T-helper 1 cell treated with Interleukin-12 subunit alpha and Interleukin-12 subunit beta and Interleukin-4 antibody, amounts not matched to agents 30 μg/mL and 1 μg/mL, for 36 hours (primary cell): ENCODE results near the gene ODF4.
"Not testable (repeated sequence)": the region's sequence is repeated elsewhere in the genome, so short reads cannot be mapped to it uniquely, and the experiment has no call there.

ENCODE experiments used
- H3K27ac Mint-ChIP-seq: one replicate; pipeline ENCODE4 v1.8.0; 2021; ENCODE audit warnings: mild to moderate bottlenecking, mixed read lengths
- H3K27me3 Mint-ChIP-seq: one replicate; pipeline ENCODE4 v1.8.0; 2021; ENCODE audit warnings: low read depth, mixed read lengths
- H3K36me3 Mint-ChIP-seq: one replicate; pipeline ENCODE4 v1.8.0; 2021; ENCODE audit warnings: low read depth, mixed read lengths
- H3K4me1 Mint-ChIP-seq: one replicate; pipeline ENCODE4 v1.8.0; 2021; ENCODE audit warnings: low read depth, mixed read lengths
- H3K4me3 Mint-ChIP-seq: one replicate; pipeline ENCODE4 v1.8.0; 2021; ENCODE audit warnings: mild to moderate bottlenecking, moderate library complexity, mixed read lengths
- H3K9me3 Mint-ChIP-seq: one replicate; pipeline ENCODE4 v1.8.0; 2021; ENCODE audit warnings: mixed read lengths

Gene ODF4

GRCh38 chr17:8345052-8345690 lies 5.5 kb downstream of the ODF4 start:
- Mint-ChIP-seq H3K27ac (no peak overlapping the region), H3K36me3 (no peaks in the 10 kb centered on the region), H3K4me1 (no peaks in the 10 kb centered on the region), H3K9me3 (no peaks in the 10 kb centered on the region), H3K27me3 (peaks cover 20% of the 10 kb centered on the region), H3K4me3 (no peak overlapping the region)

GRCh38 chr17:8345951-8346665 lies 6.5 kb downstream of the ODF4 start:
- Mint-ChIP-seq H3K4me3 (no peak overlapping the region), H3K27me3 (peaks cover 20% of the 10 kb centered on the region), H3K4me1 (no peaks in the 10 kb centered on the region), H3K27ac (no peak overlapping the region), H3K9me3 (no peaks in the 10 kb centered on the region), H3K36me3 (no peaks in the 10 kb centered on the region)

GRCh38 chr17:8347001-8347400 lies 7.4 kb downstream of the ODF4 start:
- H3K4me1 Mint-ChIP-seq, H3K36me3 Mint-ChIP-seq, H3K9me3 Mint-ChIP-seq, H3K27ac Mint-ChIP-seq, H3K4me3 Mint-ChIP-seq: not testable (repeated sequence)
- H3K27me3 Mint-ChIP-seq, result peaks cover 20% of the 10 kb centered on the region

- Mint-ChIP-seq H3K4me3 (no peak overlapping the region), H3K36me3 (no peaks in the 10 kb centered on the region), H3K4me1 (no peaks in the 10 kb centered on the region), H3K27me3 (peaks cover 19% of the 10 kb centered on the region), H3K9me3 (no peaks in the 10 kb centered on the region), H3K27ac (no peak overlapping the region)
Observed at GRCh38 chr17:8350339-8350738, 10.7 kb downstream of the ODF4 start.

GRCh38 chr17:8353736-8354135 lies 14.1 kb downstream of the ODF4 start:
- Mint-ChIP-seq H3K27me3 (no peaks in the 10 kb centered on the region), H3K36me3 (no peaks in the 10 kb centered on the region), H3K4me3 (no peak overlapping the region), H3K9me3 (no peaks in the 10 kb centered on the region), H3K4me1 (no peaks in the 10 kb centered on the region), H3K27ac (no peak overlapping the region)

GRCh38 chr17:8354236-8354635 lies 14.6 kb downstream of the ODF4 start:
- Mint-ChIP-seq H3K9me3 (no peaks in the 10 kb centered on the region), H3K4me3 (no peak overlapping the region), H3K4me1 (no peaks in the 10 kb centered on the region), H3K27me3 (no peaks in the 10 kb centered on the region), H3K27ac (no peak overlapping the region), H3K36me3 (no peaks in the 10 kb centered on the region)

GRCh38 chr17:8357910-8358309 lies 18.3 kb downstream of the ODF4 start:
- no peaks in the 10 kb centered on the region for H3K9me3 Mint-ChIP-seq
- H3K36me3 Mint-ChIP-seq, result no peaks in the 10 kb centered on the region
- peaks cover 3% of the 10 kb centered on the region for H3K4me1 Mint-ChIP-seq
- H3K27ac Mint-ChIP-seq, result no peak overlapping the region
- no peaks in the 10 kb centered on the region for H3K27me3 Mint-ChIP-seq
- no peak overlapping the region for H3K4me3 Mint-ChIP-seq

GRCh38 chr17:8359769-8360168 lies 20.1 kb downstream of the ODF4 start:
- Mint-ChIP-seq H3K27ac (no peak overlapping the region), H3K36me3 (no peaks in the 10 kb centered on the region), H3K9me3 (no peaks in the 10 kb centered on the region), H3K4me3 (no peak overlapping the region), H3K27me3 (no peaks in the 10 kb centered on the region), H3K4me1 (peaks cover 3% of the 10 kb centered on the region)

- Mint-ChIP-seq H3K9me3 (no peaks in the 10 kb centered on the region), H3K27ac (no peak overlapping the region), H3K27me3 (no peaks in the 10 kb centered on the region), H3K4me3 (no peak overlapping the region), H3K4me1 (peaks cover 3% of the 10 kb centered on the region), H3K36me3 (no peaks in the 10 kb centered on the region)
Observed at GRCh38 chr17:8360260-8360659, 20.6 kb downstream of the ODF4 start.

GRCh38 chr17:8360751-8361150 lies 21.1 kb downstream of the ODF4 start:
- peaks cover 3% of the 10 kb centered on the region for H3K4me1 Mint-ChIP-seq
- no peaks in the 10 kb centered on the region for H3K36me3 Mint-ChIP-seq
- no peaks in the 10 kb centered on the region for H3K27me3 Mint-ChIP-seq
- H3K4me3 Mint-ChIP-seq, result no peak overlapping the region
- H3K27ac Mint-ChIP-seq, result no peak overlapping the region
- H3K9me3 Mint-ChIP-seq, result no peaks in the 10 kb centered on the region

- H3K27ac Mint-ChIP-seq, result no peak overlapping the region
- no peak overlapping the region for H3K4me3 Mint-ChIP-seq
- peaks cover 4% of the 10 kb centered on the region for H3K4me1 Mint-ChIP-seq
- no peaks in the 10 kb centered on the region for H3K9me3 Mint-ChIP-seq
- no peaks in the 10 kb centered on the region for H3K27me3 Mint-ChIP-seq
- H3K36me3 Mint-ChIP-seq, result peaks cover 1% of the 10 kb centered on the region
Observed at GRCh38 chr17:8362651-8363332, 23.2 kb downstream of the ODF4 start.

- Mint-ChIP-seq H3K4me1 (peaks cover 4% of the 10 kb centered on the region), H3K4me3 (no peak overlapping the region), H3K9me3 (no peaks in the 10 kb centered on the region), H3K27me3 (no peaks in the 10 kb centered on the region), H3K27ac (no peak overlapping the region), H3K36me3 (peaks cover 14% of the 10 kb centered on the region)
Observed at GRCh38 chr17:8365143-8365542, 25.5 kb downstream of the ODF4 start.

- peaks cover 1% of the 10 kb centered on the region for H3K4me1 Mint-ChIP-seq
- H3K36me3 Mint-ChIP-seq, result peaks cover 16% of the 10 kb centered on the region
- no peaks in the 10 kb centered on the region for H3K27me3 Mint-ChIP-seq
- no peaks in the 10 kb centered on the region for H3K9me3 Mint-ChIP-seq
- H3K27ac Mint-ChIP-seq, result no peak overlapping the region
- H3K4me3 Mint-ChIP-seq, result no peak overlapping the region
Observed at GRCh38 chr17:8366231-8366630, 26.6 kb downstream of the ODF4 start.

GRCh38 chr17:8368193-8368592 lies 28.6 kb downstream of the ODF4 start:
- H3K27me3 Mint-ChIP-seq, result no peaks in the 10 kb centered on the region
- H3K36me3 Mint-ChIP-seq, result peaks cover 16% of the 10 kb centered on the region
- no peaks in the 10 kb centered on the region for H3K9me3 Mint-ChIP-seq
- no peak overlapping the region for H3K4me3 Mint-ChIP-seq
- H3K27ac Mint-ChIP-seq, result no peak overlapping the region
- peaks cover 1% of the 10 kb centered on the region for H3K4me1 Mint-ChIP-seq

- Mint-ChIP-seq H3K36me3 (peaks cover 16% of the 10 kb centered on the region), H3K27ac (no peak overlapping the region), H3K4me1 (peaks cover 1% of the 10 kb centered on the region), H3K27me3 (no peaks in the 10 kb centered on the region), H3K4me3 (no peak overlapping the region), H3K9me3 (no peaks in the 10 kb centered on the region)
Observed at GRCh38 chr17:8369944-8370343, 30.3 kb downstream of the ODF4 start.
